GM10266 (cell line): Measurements from ENCODE around the gene TTR.

Experiments
- DNase-seq: peaks from one replicate; pipeline ENCODE4 v3.0.0; 2012; ENCODE audit errors: extremely low spot score
- TF ChIP-seq, protein P1 (sequence below): IDR thresholded peaks from 2 replicates; pipeline ENCODE4 v1.5.1; 2012; ENCODE audit warnings: mild to moderate bottlenecking, low read depth; ENCODE audit not compliant: control insufficient read depth, insufficient read depth; ENCODE audit errors: missing control alignments

TTR gene

DNA sequence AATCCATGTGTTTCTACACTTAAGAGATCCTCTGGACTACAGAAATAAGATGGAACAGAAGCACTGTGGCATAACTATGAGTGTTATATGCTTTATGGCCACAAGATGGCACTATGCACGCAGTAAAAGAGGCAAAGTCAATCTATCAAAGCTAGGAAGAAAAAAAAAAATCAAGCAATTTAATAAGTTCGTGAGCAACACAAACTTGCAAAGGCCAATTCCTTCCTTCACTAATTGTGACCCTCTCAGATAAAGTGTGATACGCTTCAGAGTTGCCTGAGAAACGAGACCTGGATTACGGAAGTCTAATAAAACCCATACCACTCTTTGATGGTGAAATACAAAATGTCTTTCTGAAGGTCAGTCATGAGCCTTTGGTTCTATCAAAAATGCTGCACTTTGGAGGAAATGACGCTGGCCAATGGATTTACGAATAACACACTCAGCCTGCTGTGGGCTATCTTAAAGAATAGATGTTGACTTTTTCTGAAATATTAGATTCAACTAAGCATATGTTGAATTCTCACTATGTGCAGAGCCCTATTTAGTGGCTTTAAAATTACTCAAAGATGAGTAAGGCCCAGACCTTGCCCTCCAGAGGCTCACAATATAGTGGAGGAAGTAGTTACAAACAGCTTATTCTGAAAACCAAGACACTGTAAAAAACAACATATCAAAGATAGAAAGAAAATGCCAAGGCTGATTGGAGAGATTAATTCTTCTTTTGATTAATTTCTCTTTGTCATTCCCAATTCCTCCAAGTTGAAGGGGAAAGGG lies 35.5 kb upstream of the TTR start:
- TF ChIP-seq, protein P1, sequence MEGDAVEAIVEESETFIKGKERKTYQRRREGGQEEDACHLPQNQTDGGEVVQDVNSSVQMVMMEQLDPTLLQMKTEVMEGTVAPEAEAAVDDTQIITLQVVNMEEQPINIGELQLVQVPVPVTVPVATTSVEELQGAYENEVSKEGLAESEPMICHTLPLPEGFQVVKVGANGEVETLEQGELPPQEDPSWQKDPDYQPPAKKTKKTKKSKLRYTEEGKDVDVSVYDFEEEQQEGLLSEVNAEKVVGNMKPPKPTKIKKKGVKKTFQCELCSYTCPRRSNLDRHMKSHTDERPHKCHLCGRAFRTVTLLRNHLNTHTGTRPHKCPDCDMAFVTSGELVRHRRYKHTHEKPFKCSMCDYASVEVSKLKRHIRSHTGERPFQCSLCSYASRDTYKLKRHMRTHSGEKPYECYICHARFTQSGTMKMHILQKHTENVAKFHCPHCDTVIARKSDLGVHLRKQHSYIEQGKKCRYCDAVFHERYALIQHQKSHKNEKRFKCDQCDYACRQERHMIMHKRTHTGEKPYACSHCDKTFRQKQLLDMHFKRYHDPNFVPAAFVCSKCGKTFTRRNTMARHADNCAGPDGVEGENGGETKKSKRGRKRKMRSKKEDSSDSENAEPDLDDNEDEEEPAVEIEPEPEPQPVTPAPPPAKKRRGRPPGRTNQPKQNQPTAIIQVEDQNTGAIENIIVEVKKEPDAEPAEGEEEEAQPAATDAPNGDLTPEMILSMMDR: peak; percentile 87
- peak; percentile 45 for DNase-seq

DNA sequence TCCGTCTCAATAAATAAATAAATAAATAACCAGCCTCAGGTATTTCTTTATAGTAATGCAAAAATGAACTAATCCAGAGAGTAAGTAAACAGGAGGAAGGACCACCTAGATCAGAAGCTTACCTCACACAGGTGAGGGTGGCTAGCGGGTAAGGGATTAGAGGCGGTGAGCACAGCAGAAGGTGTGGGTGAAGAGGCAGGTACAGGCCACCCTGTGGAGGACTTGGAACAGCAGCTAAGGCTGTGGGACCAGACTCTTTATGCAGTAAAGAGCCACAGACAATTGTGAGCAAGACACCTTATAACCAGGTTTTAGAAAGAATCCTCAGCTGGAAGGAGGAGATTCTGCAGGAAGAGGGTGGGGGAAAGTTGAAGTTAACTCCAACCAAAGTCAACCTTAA lies 34.2 kb upstream of the TTR start:
- no peak for DNase-seq
- TF ChIP-seq, protein P1: no peak

DNA sequence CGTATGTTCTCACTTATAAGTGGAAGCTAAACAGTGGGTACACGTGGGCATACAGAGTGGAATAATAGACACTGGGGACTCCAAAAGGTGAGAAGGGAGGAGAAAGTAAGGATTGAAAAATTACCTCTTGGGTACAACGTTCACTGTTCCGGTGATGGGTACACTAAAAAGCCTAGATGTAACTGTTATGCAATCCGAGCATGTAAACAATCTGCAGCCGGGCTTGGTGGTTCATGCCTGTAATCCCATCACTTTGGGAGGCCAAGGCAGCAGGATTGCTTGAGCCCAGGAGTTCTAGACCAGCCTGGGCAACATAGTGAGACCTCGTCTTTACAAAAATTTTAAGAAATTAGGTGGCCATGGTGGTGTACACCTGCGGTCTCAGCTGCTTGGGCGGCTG lies 33.1 kb upstream of the TTR start:
- no peak for DNase-seq
- TF ChIP-seq, protein P1: no peak

DNA sequence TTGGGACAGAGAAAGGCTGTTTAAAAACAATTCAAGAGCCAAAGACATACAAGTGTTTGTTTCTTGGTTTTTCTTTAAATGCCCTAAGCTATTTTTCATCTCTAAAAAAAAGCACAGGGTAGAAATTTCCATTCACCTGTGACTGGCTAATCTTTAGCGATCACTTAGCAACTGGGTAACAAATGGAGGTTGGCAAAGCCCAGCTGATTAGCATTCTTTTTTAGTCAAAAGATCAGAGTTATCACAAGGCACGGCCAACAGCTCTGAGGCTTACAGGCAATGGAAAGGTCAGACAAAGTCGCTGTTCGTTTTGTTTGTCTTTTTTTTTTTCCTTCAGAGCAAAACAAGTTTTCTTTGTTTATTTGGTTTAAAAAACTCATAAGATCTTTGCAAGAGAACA lies 29.0 kb upstream of the TTR start:
- TF ChIP-seq, protein P1: no peak

DNA sequence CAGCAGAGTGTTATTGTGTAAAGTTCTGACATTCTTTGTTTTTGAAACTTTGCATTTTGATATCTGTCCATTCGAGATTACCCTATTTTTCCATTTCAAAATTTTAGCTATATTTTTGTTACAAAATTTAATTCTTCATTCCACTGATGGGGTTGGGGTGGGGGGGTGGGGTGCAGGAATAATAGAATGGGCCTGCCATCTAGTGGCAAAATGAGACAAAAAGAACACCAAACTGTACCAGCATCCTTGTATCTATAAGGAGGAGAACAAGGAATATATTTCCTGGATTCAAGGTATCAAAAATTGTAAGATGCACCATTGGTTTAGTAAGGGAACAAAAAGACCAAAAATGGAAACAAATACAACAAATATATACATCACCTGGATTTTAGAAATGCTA lies 27.9 kb upstream of the TTR start:
- peak; percentile 19 for DNase-seq
- TF ChIP-seq, protein P1: peak; percentile 33

More for the DNA sequence above, 29.0 kb upstream of the TTR start:
- DNase-seq: no peak

DNA sequence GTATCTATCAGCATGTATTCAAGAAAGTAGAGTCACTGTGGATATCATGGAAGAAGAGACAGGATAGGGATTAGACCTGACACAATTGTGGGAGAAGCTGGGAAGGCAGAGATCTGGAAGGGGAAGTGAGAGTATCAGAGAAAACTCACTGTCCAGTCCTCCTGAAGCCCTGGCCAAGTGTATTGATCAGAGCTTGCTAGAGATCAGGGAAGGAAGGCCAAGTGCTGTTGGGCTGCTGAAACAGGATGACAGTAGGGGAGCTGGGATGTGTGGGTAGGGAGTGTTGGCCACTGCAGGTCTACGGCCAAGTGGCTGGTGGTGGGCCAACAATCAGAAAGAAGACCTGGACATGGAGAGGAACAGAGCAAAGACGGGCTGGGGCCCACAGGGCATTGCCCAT lies 26.3 kb upstream of the TTR start:
- DNase-seq: no peak
- TF ChIP-seq, protein P1: no peak

DNA sequence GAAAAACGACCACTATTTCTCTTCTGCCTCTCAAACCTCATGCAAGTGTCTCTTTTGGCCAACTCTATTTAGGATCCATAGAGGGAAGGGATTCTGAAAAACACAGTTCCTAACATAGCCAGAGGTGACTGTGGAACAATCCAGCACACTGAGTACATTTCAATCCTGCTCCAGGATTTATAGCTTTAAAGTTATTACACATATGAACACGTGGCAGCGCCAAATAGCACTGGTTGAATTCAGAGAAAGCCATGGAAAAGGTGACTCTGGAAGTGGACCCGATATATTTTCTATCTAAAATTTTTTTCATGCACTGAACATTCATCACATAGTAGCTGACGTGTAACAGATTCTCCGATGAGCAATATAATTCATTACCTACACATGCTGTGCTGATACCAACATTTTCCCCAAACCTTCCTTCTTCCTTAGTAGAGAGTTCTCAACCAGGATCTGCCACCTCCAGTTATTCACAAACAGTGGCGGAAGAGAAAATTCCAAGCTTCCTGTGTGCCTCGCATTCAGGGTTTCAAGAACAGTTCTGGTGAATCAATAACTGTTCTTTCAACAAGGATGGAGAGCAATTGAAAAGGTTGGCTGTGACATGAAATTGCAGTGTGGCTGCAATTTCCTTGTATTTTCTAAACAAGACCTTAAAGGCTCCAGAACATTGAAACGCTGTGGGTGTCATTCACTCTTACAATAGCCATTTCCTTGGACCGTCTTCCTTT lies 25.7 kb upstream of the TTR start:
- TF ChIP-seq, protein P1: no peak
- no peak for DNase-seq
